GM18858 (cell line): ENCODE data around the gene FOSL1.
"Not testable (repeated sequence)": the region's sequence is repeated elsewhere in the genome, so short reads cannot be mapped to it uniquely, and the experiment has no call there.

Experiments used
- ATAC-seq: cut with Tn5 transposase; IDR thresholded peaks from one replicate; pipeline ENCODE4 v1.9.1; 2021; ENCODE audit not compliant: unreplicated experiment

Gene FOSL1

GRCh38 chr11:65854161-65854592, 46.0 kb downstream of the FOSL1 start:
- ATAC-seq: no peak

- no peak for ATAC-seq
Observed at GRCh38 chr11:65853246-65853979, 46.8 kb downstream of the FOSL1 start.

- no peak for ATAC-seq
Observed at GRCh38 chr11:65852508-65853245, 47.5 kb downstream of the FOSL1 start.

GRCh38 chr11:65851811-65852507, 48.2 kb downstream of the FOSL1 start:
- no peak for ATAC-seq

GRCh38 chr11:65851083-65851579, 49.1 kb downstream of the FOSL1 start:
- ATAC-seq: no peak

- no peak for ATAC-seq
Observed at GRCh38 chr11:65850217-65851082, 49.7 kb downstream of the FOSL1 start.

GRCh38 chr11:65849771-65850216, 50.4 kb downstream of the FOSL1 start:
- ATAC-seq: no peak

GRCh38 chr11:65849366-65849765, 50.8 kb downstream of the FOSL1 start:
- ATAC-seq: no peak

- not testable (repeated sequence) for ATAC-seq
Observed at GRCh38 chr11:65848693-65849092, 51.5 kb downstream of the FOSL1 start.

GRCh38 chr11:65847746-65848145, 52.4 kb downstream of the FOSL1 start:
- no peak for ATAC-seq

GRCh38 chr11:65844231-65844872, 55.8 kb downstream of the FOSL1 start:
- no peak for ATAC-seq

- no peak for ATAC-seq
Observed at GRCh38 chr11:65843811-65844210, 56.4 kb downstream of the FOSL1 start.

GRCh38 chr11:65842144-65842543, 58.0 kb downstream of the FOSL1 start:
- ATAC-seq: no peak
